ENCODE data around the gene IL33. TPM values are rescaled to one million over a fixed set of nuclear protein-coding genes. Genes with fewer than 3 reads are reported as not detected.

Gene IL33
- total RNA-seq, 1 experiment from 2014 or later, result not detected

DNA sequence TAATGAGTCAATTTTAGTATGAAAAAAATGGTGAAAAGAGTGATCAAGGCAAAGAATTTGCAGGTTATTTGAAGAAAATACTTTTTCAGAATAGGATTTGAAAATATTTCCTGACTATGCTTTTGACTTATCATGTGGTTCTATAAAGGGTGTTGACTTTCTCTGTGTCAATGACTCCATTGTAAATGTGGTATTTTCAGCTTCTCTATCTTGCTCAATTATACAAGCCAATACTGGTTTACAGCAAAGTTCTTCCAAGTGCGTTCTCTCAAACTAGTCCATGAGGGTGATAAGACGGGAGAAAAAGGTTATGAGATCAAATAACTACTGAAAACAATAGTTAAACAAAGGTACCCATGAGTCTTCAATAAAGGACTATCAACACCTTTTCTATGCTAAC lies 21.7 kb downstream of the IL33 start:
- ChIA-PET POLR2A (no interaction called here), RAD21 (ENCODE audit: low non-redundant PET in 1 of 2, low total read pairs in 2 of 2, uncharacterized antibody in 2 of 2, unreplicated experiment in 2 of 2) (no interaction called here), CTCF (no interaction called here)
- ATAC-seq (no peak), DNase-seq (ENCODE audit: low read depth, low spot score) (no peak)
- Histone ChIP-seq H3K4me1 (ENCODE audit: control insufficient read depth in 1 of 2, insufficient read depth in 2 of 2, low read length in 2 of 2) (no peaks in the 10 kb centered on the region), H3K79me2 (ENCODE audit: insufficient read depth, low read length) (no peaks in the 10 kb centered on the region), H3K9me2 (ENCODE audit: insufficient read depth) (no peaks in the 10 kb centered on the region), H3K4me2 (ENCODE audit: low read length) (no peak overlapping the region), H3K36me3 (ENCODE audit: control insufficient read depth in 1 of 2, insufficient read depth in 2 of 2, low read length in 2 of 2) (no peaks in the 10 kb centered on the region), H2AFZ (ENCODE audit: low read depth, low read length, poor library complexity, severe bottlenecking) (no peak overlapping the region), H3K4me3 (replicated peaks in 1 of 2; ENCODE audit: low read depth in 1 of 2, low read length in 2 of 2) (no peak overlapping the region), H3K9me3 (ENCODE audit: control insufficient read depth in 1 of 2, insufficient read depth in 1 of 2, low read depth in 1 of 2, low read length in 2 of 2) (no peaks in the 10 kb centered on the region), H3K27ac (ENCODE audit: low read depth, low read length) (no peak overlapping the region), H4K20me1 (ENCODE audit: insufficient read depth) (no peaks in the 10 kb centered on the region), H3K27me3 (ENCODE audit: insufficient read depth, low read length) (no peaks in the 10 kb centered on the region), H3K9ac (ENCODE audit: low read length) (no peak overlapping the region)
- intact Hi-C loops (cut with micrococcal nuclease), result no loop called here
- TF ChIP-seq RAD21 (IDR thresholded peaks at IDR 0.05; ENCODE audit: low read depth), result no peak
- no peak for TF ChIP-seq TCF7L2 (IDR thresholded peaks at IDR 0.05; ENCODE audit: borderline replicate concordance, extremely low read depth, insufficient read depth, insufficient read length)
- no peak for TF ChIP-seq JUND (IDR thresholded peaks at IDR 0.05)
- TF ChIP-seq EZH2phosphoT487 (IDR thresholded peaks at IDR 0.05; ENCODE audit: borderline replicate concordance), result no peak
- TF ChIP-seq POLR2A (IDR thresholded peaks at IDR 0.05; ENCODE audit: borderline replicate concordance, extremely low read depth, insufficient read depth, insufficient read length), result no peak
- no peak for TF ChIP-seq CTCF (IDR thresholded peaks at IDR 0.05 in 2 of 3, conservative IDR thresholded peaks at IDR 0.05 in 1 of 3; ENCODE audit: borderline replicate concordance in 1 of 3, insufficient read depth in 1 of 3, low read depth in 2 of 3, low read length in 2 of 3)
- no peak for TF ChIP-seq YY1 (IDR thresholded peaks at IDR 0.05; ENCODE audit: extremely low read depth, insufficient replicate concordance, low read depth, low read length)
- TF ChIP-seq, protein P1, sequence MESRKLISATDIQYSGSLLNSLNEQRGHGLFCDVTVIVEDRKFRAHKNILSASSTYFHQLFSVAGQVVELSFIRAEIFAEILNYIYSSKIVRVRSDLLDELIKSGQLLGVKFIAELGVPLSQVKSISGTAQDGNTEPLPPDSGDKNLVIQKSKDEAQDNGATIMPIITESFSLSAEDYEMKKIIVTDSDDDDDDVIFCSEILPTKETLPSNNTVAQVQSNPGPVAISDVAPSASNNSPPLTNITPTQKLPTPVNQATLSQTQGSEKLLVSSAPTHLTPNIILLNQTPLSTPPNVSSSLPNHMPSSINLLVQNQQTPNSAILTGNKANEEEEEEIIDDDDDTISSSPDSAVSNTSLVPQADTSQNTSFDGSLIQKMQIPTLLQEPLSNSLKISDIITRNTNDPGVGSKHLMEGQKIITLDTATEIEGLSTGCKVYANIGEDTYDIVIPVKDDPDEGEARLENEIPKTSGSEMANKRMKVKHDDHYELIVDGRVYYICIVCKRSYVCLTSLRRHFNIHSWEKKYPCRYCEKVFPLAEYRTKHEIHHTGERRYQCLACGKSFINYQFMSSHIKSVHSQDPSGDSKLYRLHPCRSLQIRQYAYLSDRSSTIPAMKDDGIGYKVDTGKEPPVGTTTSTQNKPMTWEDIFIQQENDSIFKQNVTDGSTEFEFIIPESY (IDR thresholded peaks at IDR 0.05; ENCODE audit: extremely low read depth, insufficient replicate concordance, low read length), result no peak
- TF ChIP-seq, protein P2, sequence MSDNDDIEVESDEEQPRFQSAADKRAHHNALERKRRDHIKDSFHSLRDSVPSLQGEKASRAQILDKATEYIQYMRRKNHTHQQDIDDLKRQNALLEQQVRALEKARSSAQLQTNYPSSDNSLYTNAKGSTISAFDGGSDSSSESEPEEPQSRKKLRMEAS (IDR thresholded peaks at IDR 0.05), result no peak
- BruUV-seq (replicated peaks), result no TSS peak

All from HCT116 (cell line).